ENCODE measurements around the gene MSLN.

Gene MSLN

GRCh38 chr16:764184-764750 is 3.7 kb downstream of the MSLN start:
- Histone ChIP-seq H3K9ac (no peak overlapping the region), H2AFZ (ENCODE audit: low read depth) (no peak overlapping the region), H3K79me2 (ENCODE audit: insufficient read depth, low read depth) (no peaks in the 10 kb centered on the region), H3K27ac (no peak overlapping the region), H3K36me3 (ENCODE audit: insufficient read depth) (no peaks in the 10 kb centered on the region), H4K20me1 (ENCODE audit: insufficient read depth) (no peaks in the 10 kb centered on the region), H3K4me3 (IDR thresholded peaks at IDR 0.05; ENCODE audit: insufficient read depth, low read depth, low read length) (no peak overlapping the region), H3K4me1 (ENCODE audit: low read depth, poor library complexity, severe bottlenecking) (no peaks in the 10 kb centered on the region), H3K27me3 (ENCODE audit: insufficient read depth, low read depth) (peaks cover 75% of the 10 kb centered on the region), H3K4me2 (no peak overlapping the region)
- TF ChIP-seq CTCF (conservative IDR thresholded peaks at IDR 0.05; ENCODE audit: low read depth, low read length): no peak

DNA sequence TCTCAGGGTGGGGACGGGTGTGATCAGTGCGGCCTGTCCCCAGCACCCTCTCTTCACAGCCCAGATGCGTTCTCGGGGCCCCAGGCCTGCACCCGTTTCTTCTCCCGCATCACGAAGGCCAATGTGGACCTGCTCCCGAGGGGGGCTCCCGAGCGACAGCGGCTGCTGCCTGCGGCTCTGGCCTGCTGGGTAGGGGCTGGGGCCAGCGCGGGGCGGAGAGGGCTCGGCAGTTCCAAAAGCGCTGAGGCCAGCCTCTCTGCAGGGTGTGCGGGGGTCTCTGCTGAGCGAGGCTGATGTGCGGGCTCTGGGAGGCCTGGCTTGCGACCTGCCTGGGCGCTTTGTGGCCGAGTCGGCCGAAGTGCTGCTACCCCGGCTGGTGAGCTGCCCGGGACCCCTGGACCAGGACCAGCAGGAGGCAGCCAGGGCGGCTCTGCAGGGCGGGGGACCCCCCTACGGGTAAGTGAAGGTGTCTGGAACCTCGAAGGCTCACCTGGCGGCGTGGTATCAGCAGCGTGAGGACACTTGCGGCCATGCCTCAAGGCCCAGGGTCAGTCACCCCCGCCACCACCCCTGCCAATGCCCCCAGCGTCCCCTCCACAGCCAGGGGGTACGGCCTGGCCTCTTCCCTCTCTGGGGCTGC is 4.4 kb downstream of the MSLN start:
- TF ChIP-seq CTCF (conservative IDR thresholded peaks at IDR 0.05; ENCODE audit: low read depth, low read length): no peak
- Histone ChIP-seq H2AFZ (ENCODE audit: low read depth) (no peak overlapping the region), H3K79me2 (ENCODE audit: insufficient read depth, low read depth) (no peaks in the 10 kb centered on the region)

GRCh38 chr16:765488-765865 is 4.9 kb downstream of the MSLN start:
- H3K36me3 ChIP-seq (ENCODE audit: insufficient read depth): no peaks in the 10 kb centered on the region
- no peaks in the 10 kb centered on the region for H3K4me1 ChIP-seq (ENCODE audit: low read depth, poor library complexity, severe bottlenecking)
- H3K9ac ChIP-seq: no peak overlapping the region
- TF ChIP-seq CTCF (conservative IDR thresholded peaks at IDR 0.05; ENCODE audit: low read depth, low read length): no peak
- H3K4me2 ChIP-seq: no peak overlapping the region
- H3K4me3 ChIP-seq (IDR thresholded peaks at IDR 0.05; ENCODE audit: insufficient read depth, low read depth, low read length): no peak overlapping the region
- H3K27ac ChIP-seq: no peak overlapping the region
- peaks cover 71% of the 10 kb centered on the region for H3K27me3 ChIP-seq (ENCODE audit: insufficient read depth, low read depth)
- H3K79me2 ChIP-seq (ENCODE audit: insufficient read depth, low read depth): no peaks in the 10 kb centered on the region
- H2AFZ ChIP-seq (ENCODE audit: low read depth): no peak overlapping the region
- H4K20me1 ChIP-seq (ENCODE audit: insufficient read depth): no peaks in the 10 kb centered on the region

More for the DNA sequence above, 4.4 kb downstream of the MSLN start:
- Histone ChIP-seq H3K36me3 (ENCODE audit: insufficient read depth) (no peaks in the 10 kb centered on the region), H3K4me2 (no peak overlapping the region), H3K4me1 (ENCODE audit: low read depth, poor library complexity, severe bottlenecking) (no peaks in the 10 kb centered on the region), H4K20me1 (ENCODE audit: insufficient read depth) (no peaks in the 10 kb centered on the region), H3K27me3 (ENCODE audit: insufficient read depth, low read depth) (peaks cover 73% of the 10 kb centered on the region), H3K27ac (no peak overlapping the region), H3K4me3 (IDR thresholded peaks at IDR 0.05; ENCODE audit: insufficient read depth, low read depth, low read length) (no peak overlapping the region), H3K9ac (no peak overlapping the region)

DNA sequence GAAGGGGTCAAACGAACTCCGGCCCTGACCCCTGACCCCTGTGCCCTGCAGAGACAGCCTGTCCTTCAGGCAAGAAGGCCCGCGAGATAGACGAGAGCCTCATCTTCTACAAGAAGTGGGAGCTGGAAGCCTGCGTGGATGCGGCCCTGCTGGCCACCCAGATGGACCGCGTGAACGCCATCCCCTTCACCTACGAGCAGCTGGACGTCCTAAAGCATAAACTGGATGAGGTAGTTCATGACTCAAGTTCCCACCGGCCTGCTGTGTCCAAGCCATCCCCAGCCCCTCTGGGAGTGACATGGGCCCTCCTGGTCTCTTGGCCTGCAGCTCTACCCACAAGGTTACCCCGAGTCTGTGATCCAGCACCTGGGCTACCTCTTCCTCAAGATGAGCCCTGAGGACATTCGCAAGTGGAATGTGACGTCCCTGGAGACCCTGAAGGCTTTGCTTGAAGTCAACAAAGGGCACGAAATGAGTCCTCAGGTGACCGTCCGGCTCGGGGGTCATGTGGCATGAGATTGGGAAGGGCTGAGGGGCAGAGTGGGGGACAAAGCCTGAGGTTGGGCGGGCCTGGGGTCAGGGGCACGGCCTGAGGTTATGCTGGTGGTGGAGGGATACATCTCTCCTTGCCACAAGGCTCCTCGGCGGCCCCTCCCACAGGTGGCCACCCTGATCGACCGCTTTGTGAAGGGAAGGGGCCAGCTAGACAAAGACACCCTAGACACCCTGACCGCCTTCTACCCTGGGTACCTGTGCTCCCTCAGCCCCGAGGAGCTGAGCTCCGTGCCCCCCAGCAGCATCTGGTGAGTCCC is 5.7 kb downstream of the MSLN start:
- Histone ChIP-seq H3K27ac (no peak overlapping the region), H3K27me3 (ENCODE audit: insufficient read depth, low read depth) (peaks cover 69% of the 10 kb centered on the region), H3K4me2 (no peak overlapping the region), H3K9ac (no peak overlapping the region), H3K4me3 (IDR thresholded peaks at IDR 0.05; ENCODE audit: insufficient read depth, low read depth, low read length) (no peak overlapping the region), H3K79me2 (ENCODE audit: insufficient read depth, low read depth) (no peaks in the 10 kb centered on the region), H3K4me1 (ENCODE audit: low read depth, poor library complexity, severe bottlenecking) (no peaks in the 10 kb centered on the region), H3K36me3 (ENCODE audit: insufficient read depth) (no peaks in the 10 kb centered on the region), H4K20me1 (ENCODE audit: insufficient read depth) (no peaks in the 10 kb centered on the region), H2AFZ (ENCODE audit: low read depth) (no peak overlapping the region)
- no peak for TF ChIP-seq CTCF (conservative IDR thresholded peaks at IDR 0.05; ENCODE audit: low read depth, low read length)

All from KMS-11 (cell line).